Sigmoid colon (tissue), 7 donors: Measurements from ENCODE around the gene EHD4. TPM values are rescaled to one million over a fixed set of nuclear protein-coding genes. Genes with fewer than 3 reads are reported as not detected.
A peak's percentile ranks its signal among the peaks of the same experiment; 100 is the strongest.

Experiments used
- DNase-seq: peaks from one replicate; pipeline ENCODE4 v3.0.0-alpha.2; 2019
- H3K27ac ChIP-seq, 4 donors: fragments of 200-600 bp; sonication (generic); one replicate each; pipeline ENCODE4 v1.5.1; 2016 to 2019; ENCODE audit warnings: mild to moderate bottlenecking in 1 of 4
- H3K27me3 ChIP-seq, 3 donors: fragments of 200-600 bp; sonication (generic); one replicate each; pipeline ENCODE4 v1.5.1; 2019; ENCODE audit warnings: mild to moderate bottlenecking in 1 of 3
- H3K36me3 ChIP-seq, 4 donors: fragments of 200-600 bp; sonication (generic); one replicate each; pipeline ENCODE4 v1.5.1; 2016 to 2019
- H3K4me1 ChIP-seq, 4 donors: fragments of 200-600 bp; sonication (generic); one replicate each; pipeline ENCODE4 v1.5.1; 2017 to 2019
- H3K4me3 ChIP-seq, 4 donors: fragments of 200-600 bp; sonication (generic); one replicate each; pipeline ENCODE4 v1.5.1; 2017 to 2019; ENCODE audit warnings: mild to moderate bottlenecking in 2 of 4, moderate library complexity in 1 of 4
- H3K9me3 ChIP-seq, 4 donors: fragments of 200-600 bp in 3 of 4; sonication (generic) in 3 of 4; one replicate each; pipeline versions ENCODE4 v1.5.1 to v1.6.1; 2013 to 2019
- EP300 ChIP-seq, 4 donors: sonication (generic); formaldehyde crosslinking; IDR thresholded peaks; one replicate each; pipeline ENCODE4 v1.6.1; 2017; ENCODE audit warnings: antibody characterized with exemption in 4 of 4
- POLR2A ChIP-seq, 2 donors: fragments of 450-650 bp; IDR thresholded peaks; one replicate each; pipeline ENCODE4 v1.6.1; 2016; ENCODE audit warnings: antibody characterized with exemption in 2 of 2, mild to moderate bottlenecking in 2 of 2, moderate library complexity in 2 of 2
- POLR2AphosphoS5 ChIP-seq, 4 donors: sonication (generic); formaldehyde crosslinking; IDR thresholded peaks; one replicate each; pipeline ENCODE4 v1.6.1; 2017; ENCODE audit warnings: antibody characterized with exemption in 4 of 4
- WGBS, 2 donors: extraction: QIAGEN DNeasy Blood & Tissue Kit; methylation state at CpG; one replicate each; pipeline ENCODE4 v1.1.7; 2013; 5-methylcytosine and 5-hydroxymethylcytosine counted together
- intact Hi-C: fragments of 100-400 bp; cut with DNase I; formaldehyde crosslinking; loops from one replicate; pipeline ENCODE4 v1.15.1; 2023
- polyA plus RNA-seq, 3 donors: library from polyadenylated mRNA; stranded (reverse); fragments of 200-250 nt; gene quantifications; one replicate each; pipeline ENCODE4 v1.2.3, GENCODE V29; 2013
- total RNA-seq, 4 donors: library from RNA; depleted of rRNA; stranded (reverse); fragments of >200 nt; gene quantifications; one replicate each; pipeline ENCODE4 v1.1.0, GENCODE V29; 2016
- TF ChIP-seq, protein P1 (sequence below), 4 experiments: fragments of 450-650 bp in 3 of 4; fragments of 200-600 bp in 1 of 4; IDR thresholded peaks; one replicate each; pipeline ENCODE4 v1.5.1; 2016 to 2019; ENCODE audit warnings: antibody characterized with exemption in 4 of 4, mild to moderate bottlenecking in 3 of 4, moderate library complexity in 2 of 4
- donor health status: healthy with polysubstance abuse.
- donor health status: Bipolar disorder and iron deficiency.
- donor health status: healthy.

EHD4 gene
- total and polyA plus RNA-seq, 7 donors, result 8.9 to 37.0 (median 13.0) TPM

DNA sequence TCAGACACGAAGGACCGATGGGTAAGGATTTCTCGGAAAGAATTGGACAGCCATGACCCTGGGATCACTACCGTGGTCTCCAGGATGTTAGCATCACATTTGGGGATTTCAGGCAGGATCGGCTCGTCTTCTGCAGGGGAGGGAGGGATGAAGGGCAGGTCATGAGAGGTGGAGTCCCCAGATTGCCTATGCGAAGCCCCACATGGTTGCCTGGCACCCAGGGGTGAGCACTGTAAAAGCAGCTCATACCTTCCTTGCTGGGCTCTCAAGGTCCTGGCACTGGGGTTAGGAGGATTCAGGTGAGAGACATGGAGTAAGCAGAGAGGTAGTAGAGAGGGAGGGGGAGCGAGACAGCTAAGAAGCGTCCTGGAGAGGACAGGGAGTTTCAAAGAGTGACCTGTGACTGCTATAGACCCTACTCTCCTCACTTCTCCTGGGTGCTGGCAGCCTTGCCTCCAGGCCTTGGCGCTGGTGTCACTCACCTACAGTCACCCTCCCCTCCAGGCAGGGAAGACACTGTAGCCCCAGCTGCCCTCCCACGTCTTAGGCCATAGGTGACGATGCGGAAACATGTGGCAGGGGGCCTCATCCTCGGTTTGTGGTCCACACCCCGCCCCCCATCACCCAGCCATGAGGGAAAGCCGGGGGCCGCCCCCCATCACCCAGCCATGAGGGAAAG, 15.0 kb upstream of the EHD4 start:
- Histone ChIP-seq H3K4me3 (no peak overlapping the region), H3K36me3 (no peaks in the 10 kb centered on the region), H3K9me3 (no peaks in the 10 kb centered on the region), H3K4me1 (no peaks in the 10 kb centered on the region), H3K27ac (no peak overlapping the region), H3K27me3 (peaks cover 0 to 12% (median 0%) of the 10 kb centered on the region in 3 donors)
- TF ChIP-seq EP300 (IDR thresholded peaks at IDR 0.05) (no peak), POLR2A (IDR thresholded peaks at IDR 0.05) (no peak), POLR2AphosphoS5 (IDR thresholded peaks at IDR 0.05) (no peak)
- TF ChIP-seq, protein P1, sequence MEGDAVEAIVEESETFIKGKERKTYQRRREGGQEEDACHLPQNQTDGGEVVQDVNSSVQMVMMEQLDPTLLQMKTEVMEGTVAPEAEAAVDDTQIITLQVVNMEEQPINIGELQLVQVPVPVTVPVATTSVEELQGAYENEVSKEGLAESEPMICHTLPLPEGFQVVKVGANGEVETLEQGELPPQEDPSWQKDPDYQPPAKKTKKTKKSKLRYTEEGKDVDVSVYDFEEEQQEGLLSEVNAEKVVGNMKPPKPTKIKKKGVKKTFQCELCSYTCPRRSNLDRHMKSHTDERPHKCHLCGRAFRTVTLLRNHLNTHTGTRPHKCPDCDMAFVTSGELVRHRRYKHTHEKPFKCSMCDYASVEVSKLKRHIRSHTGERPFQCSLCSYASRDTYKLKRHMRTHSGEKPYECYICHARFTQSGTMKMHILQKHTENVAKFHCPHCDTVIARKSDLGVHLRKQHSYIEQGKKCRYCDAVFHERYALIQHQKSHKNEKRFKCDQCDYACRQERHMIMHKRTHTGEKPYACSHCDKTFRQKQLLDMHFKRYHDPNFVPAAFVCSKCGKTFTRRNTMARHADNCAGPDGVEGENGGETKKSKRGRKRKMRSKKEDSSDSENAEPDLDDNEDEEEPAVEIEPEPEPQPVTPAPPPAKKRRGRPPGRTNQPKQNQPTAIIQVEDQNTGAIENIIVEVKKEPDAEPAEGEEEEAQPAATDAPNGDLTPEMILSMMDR (IDR thresholded peaks at IDR 0.05), result no peak
- intact Hi-C loops, result loop anchor here (5.0 kb wide), 1 partner anchor 70 kb away; no protein-coding TSS in a partner anchor
- 90 to 91% methylated on average over 17 of the region's 17 CpGs for WGBS, 2 donors
- peak; percentile 28 for DNase-seq

DNA sequence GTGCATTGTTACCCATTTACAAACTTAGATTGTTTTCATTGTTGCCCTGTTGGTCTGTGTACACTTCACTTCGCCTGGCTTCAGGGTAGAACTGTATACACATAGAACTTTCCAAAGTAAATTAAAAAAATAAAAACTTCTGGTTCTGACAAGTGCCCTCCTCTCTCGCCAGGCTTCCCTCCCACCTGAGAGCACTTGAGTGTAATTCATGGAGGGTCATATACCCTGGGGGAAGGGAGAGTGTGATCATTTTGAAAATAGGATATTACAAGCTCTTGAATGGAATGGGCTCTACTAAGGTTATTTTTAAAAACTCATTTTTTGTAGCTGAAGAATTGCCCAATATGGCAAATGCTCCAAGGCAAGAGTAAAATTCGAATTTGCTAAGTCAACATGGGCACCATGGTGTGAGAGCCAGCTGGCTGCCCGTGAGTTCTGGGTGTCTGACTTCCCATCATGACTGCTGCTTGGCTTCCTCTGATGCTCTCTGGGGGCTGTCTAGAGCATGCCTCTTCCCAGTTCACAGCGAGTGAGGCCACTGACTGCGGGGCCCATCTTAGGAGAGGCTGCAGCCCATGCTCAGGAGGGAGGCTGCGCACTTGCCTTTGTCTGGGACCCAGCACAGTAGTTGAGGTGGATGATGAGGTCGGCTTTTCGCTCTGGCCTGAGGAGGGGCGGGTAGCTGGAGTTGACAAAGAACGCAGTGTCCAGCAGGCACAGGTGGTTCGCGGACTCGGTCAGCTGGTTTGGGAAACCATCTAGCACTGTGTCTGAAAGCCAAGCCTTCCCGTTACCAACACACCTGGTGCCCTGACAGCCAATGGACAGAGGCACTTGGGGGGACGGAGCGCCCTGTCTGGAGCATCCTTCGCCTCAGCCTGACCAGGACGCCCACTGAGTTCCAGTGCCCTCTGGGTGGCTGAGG, 13.1 kb upstream of the EHD4 start:
- Histone ChIP-seq H3K4me3 (no peak overlapping the region), H3K36me3 (no peaks in the 10 kb centered on the region), H3K27me3 (peaks cover 0 to 12% (median 0%) of the 10 kb centered on the region in 3 donors), H3K27ac (no peak overlapping the region), H3K4me1 (no peaks in the 10 kb centered on the region), H3K9me3 (no peaks in the 10 kb centered on the region)
- peak; percentile 48 for DNase-seq
- TF ChIP-seq POLR2A (IDR thresholded peaks at IDR 0.05) (no peak), POLR2AphosphoS5 (IDR thresholded peaks at IDR 0.05) (no peak), EP300 (IDR thresholded peaks at IDR 0.05) (no peak)
- WGBS, 2 donors, result 93 to 95% methylated on average over 19 of the region's 19 CpGs
- intact Hi-C loops, result loop anchor here (5.0 kb wide), 1 partner anchor 72 kb away; no protein-coding TSS in a partner anchor

DNA sequence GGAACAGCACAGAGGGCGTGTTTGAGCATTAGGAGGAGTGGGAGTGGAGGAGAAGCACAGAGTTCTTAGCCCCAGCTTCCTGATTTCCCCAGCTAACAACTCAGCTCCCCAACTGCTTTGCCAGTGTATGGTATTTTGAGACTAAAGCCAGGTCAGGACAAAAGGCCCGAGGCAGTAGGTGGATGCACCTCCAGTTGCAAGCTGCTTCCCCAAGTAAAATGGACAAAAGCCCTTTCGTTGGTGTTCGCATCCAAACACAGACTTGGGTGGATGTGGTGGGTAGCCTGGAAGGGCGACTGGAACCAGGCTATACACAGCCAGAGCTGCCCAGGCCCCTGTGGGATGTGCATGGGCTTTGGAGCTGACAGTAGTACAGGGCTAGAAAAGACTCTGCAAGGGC, 12.3 kb upstream of the EHD4 start:
- Histone ChIP-seq H3K27me3 (peaks cover 0 to 4% (median 0%) of the 10 kb centered on the region in 3 donors), H3K4me3 (no peak overlapping the region), H3K9me3 (no peaks in the 10 kb centered on the region), H3K27ac (no peak overlapping the region), H3K4me1 (no peaks in the 10 kb centered on the region), H3K36me3 (no peaks in the 10 kb centered on the region)
- WGBS, 2 donors, result 90 to 93% methylated on average over 5 of the region's 5 CpGs
- intact Hi-C loops, result loop anchor here (5.0 kb wide), 1 partner anchor 73 kb away; no protein-coding TSS in a partner anchor
- TF ChIP-seq POLR2A (IDR thresholded peaks at IDR 0.05) (no peak), POLR2AphosphoS5 (IDR thresholded peaks at IDR 0.05) (no peak), EP300 (IDR thresholded peaks at IDR 0.05) (no peak)
- TF ChIP-seq, protein P1 (IDR thresholded peaks at IDR 0.05), result no peak
- no peak for DNase-seq

DNA sequence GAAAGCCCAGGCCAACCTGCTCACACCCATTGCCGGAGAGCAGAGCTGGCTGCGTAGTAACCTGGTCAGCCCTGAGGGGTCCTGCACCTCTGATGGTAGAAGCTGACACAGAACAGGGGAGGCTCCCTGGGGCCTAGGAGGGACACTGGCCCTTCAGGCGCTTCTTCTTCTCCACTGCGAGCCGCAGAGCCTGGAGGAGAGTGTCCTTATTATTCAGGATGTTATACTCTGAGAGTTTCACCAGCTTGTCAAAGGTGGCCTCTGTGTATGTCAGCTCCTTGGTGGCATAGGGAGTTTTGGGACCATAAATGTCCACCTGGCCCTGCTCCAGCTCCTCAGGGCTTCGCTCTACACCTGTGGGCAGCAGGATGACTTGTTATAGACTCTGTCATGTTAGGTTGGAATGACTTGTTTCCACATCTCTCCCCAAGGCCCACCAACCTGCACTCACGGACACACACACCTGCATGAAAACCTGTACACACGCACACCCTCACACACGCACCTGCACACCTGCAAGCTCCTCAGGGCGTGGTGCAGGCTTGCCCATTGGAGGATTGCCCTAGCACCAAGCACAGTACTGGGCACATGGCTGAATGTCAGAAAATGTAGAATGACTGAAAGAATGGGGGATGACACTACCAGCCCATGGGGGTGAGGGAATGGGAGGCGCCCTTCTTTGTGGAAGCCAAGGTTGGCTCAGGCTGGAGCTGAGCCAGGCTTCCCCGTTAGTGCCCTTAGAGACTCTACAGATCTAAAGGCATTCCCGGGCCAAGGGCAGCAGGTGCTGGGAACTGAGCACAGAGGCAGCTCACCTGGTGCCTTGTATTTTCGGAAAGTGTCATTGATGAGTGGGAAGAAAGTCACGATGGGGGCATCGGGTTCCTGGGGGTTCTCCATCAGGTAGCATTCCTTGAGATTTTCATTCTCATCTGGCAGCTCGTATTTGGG, 11.5 kb upstream of the EHD4 start:
- intact Hi-C loops, result no loop called here
- Histone ChIP-seq H3K4me1 (no peaks in the 10 kb centered on the region), H3K27ac (no peak overlapping the region), H3K9me3 (no peaks in the 10 kb centered on the region), H3K4me3 (no peak overlapping the region), H3K27me3 (no peaks in the 10 kb centered on the region), H3K36me3 (no peaks in the 10 kb centered on the region)
- DNase-seq, result peak; percentile 57
- 82 to 91% methylated on average over 17 of the region's 17 CpGs for WGBS, 2 donors
- no peak for TF ChIP-seq POLR2AphosphoS5 (IDR thresholded peaks at IDR 0.05)
- TF ChIP-seq POLR2A (IDR thresholded peaks at IDR 0.05), result no peak
- TF ChIP-seq EP300 (IDR thresholded peaks at IDR 0.05), result no peak
- TF ChIP-seq, protein P1 (IDR thresholded peaks at IDR 0.05), result no peak
